K562 (cell line): ENCODE results near the gene ADGRB3. TPM values are rescaled to one million over a fixed set of nuclear protein-coding genes. Genes with fewer than 3 reads are reported as not detected.
"Not testable (repeated sequence)": the region's sequence is repeated elsewhere in the genome, so short reads cannot be mapped to it uniquely, and the experiment has no call there.

ENCODE experiments used
- ATAC-seq: fragments of 200-7000 bp; cut with Tn5 transposase; 3 replicates; pipeline ENCODE4 v1.9.1; 2020; ENCODE audit warnings: moderate library complexity
- BruUV-seq: library from RNA; stranded (reverse); fragments of 400-500 nt; replicated peaks from 2 replicates; lab custom pipeline; 2021; lab: Mats Ljungman, UMichigan
- CTCF ChIA-PET: fragments of 300-600 bp; formaldehyde crosslinking; extraction: SDS; loops from one replicate; lab custom pipeline; 2021; ENCODE audit warnings: low intra/inter-chr PET ratio; lab: Yijun Ruan, JAX
- POLR2A ChIA-PET: fragments of 300-600, 350-650 bp; sonication (Branson Sonifier 250); formaldehyde crosslinking; extraction: SDS; loops from one replicate; lab custom pipeline; 2021; ENCODE audit warnings: antibody characterized with exemption, inconsistent platforms; lab: Yijun Ruan, JAX
- DNase-seq, 4 experiments: peaks; one replicate each; pipeline versions ENCODE4 v3.0.0 to v3.0.0-alpha.2; 2011 to 2018; ENCODE audit warnings: low spot score in 3 of 4, mixed read lengths in 3 of 4; ENCODE audit errors: extremely low read depth in 1 of 4
- FAIRE-seq: peaks from 2 replicates; lab custom pipeline; 2011; peaks lifted over from hg19 to GRCh38; lab: Jason Lieb, UNC
- H2AFZ ChIP-seq: 2 replicates; pipeline ENCODE4 v1.6.0; 2011; ENCODE audit warnings: low read depth, low read length, control low read depth, inconsistent platforms
- H3K27ac ChIP-seq: fragments of 200-600 bp; 3 replicates; pipeline ENCODE4 v1.8.0; 2011; ENCODE audit warnings: low read depth, mild to moderate bottlenecking, control low read depth, inconsistent platforms, low read length, moderate library complexity, mixed read lengths; ENCODE audit errors: extremely low read depth
- H3K27me3 ChIP-seq, 2 experiments: fragments of 300-600 bp in 1 of 2; 2 replicates in 1 of 2; 3 replicates in 1 of 2; pipeline versions ENCODE4 v1.6.0 to v1.8.0; 2011; ENCODE audit warnings: inconsistent platforms in 2 of 2, low read length in 2 of 2, mild to moderate bottlenecking in 1 of 2, mixed read lengths in 1 of 2, moderate library complexity in 1 of 2; ENCODE audit not compliant: control insufficient read depth in 2 of 2, insufficient read depth in 2 of 2
- H3K36me3 ChIP-seq: fragments of 300-600 bp; 3 replicates; pipeline ENCODE4 v1.8.0; 2011; ENCODE audit warnings: mild to moderate bottlenecking, low read length, inconsistent platforms; ENCODE audit not compliant: control insufficient read depth, insufficient read depth
- H3K4me1 ChIP-seq, 2 experiments: fragments of 200-600 bp in 1 of 2; replicated peaks in 1 of 2; 2 replicates in 1 of 2; 3 replicates in 1 of 2; pipeline versions ENCODE4 v1.5.1 to v1.8.0; 2011; ENCODE audit warnings: inconsistent platforms in 2 of 2, low read length in 2 of 2, mild to moderate bottlenecking in 1 of 2, mixed read lengths in 1 of 2, moderate library complexity in 1 of 2; ENCODE audit not compliant: control insufficient read depth in 2 of 2, insufficient read depth in 2 of 2
- H3K4me2 ChIP-seq: 2 replicates; pipeline ENCODE4 v1.6.1; 2011; ENCODE audit warnings: low read length, control low read depth, inconsistent platforms, mixed read lengths; ENCODE audit not compliant: insufficient read depth
- H3K4me3 ChIP-seq: fragments of 200-600 bp; sonication (generic), shearing (Covaris generic); 2 replicates; pipeline ENCODE4 v1.5.1; 2016; ENCODE audit warnings: control low read depth, inconsistent platforms
- H3K79me2 ChIP-seq: fragments of 200-600 bp; 3 replicates; pipeline ENCODE4 v1.8.0; 2011; ENCODE audit warnings: low read length, inconsistent platforms; ENCODE audit not compliant: control insufficient read depth, insufficient read depth
- H3K9ac ChIP-seq, 2 experiments: 2 replicates each; pipeline versions ENCODE4 v1.6.0 to v1.6.1; 2011; ENCODE audit warnings: low read depth in 2 of 2, low read length in 2 of 2, control low read depth in 1 of 2, inconsistent platforms in 1 of 2, mild to moderate bottlenecking in 1 of 2, mixed read lengths in 1 of 2; ENCODE audit not compliant: insufficient read depth in 1 of 2
- H3K9me1 ChIP-seq: one replicate; pipeline ENCODE4 v1.6.0; 2011; ENCODE audit warnings: inconsistent platforms, mild to moderate bottlenecking, low read length, moderate library complexity; ENCODE audit not compliant: control insufficient read depth, insufficient read depth
- H3K9me3 ChIP-seq: replicated peaks from 2 replicates; pipeline ENCODE4 v1.5.1; 2011; ENCODE audit warnings: low read depth, low read length, inconsistent platforms; ENCODE audit not compliant: control insufficient read depth, insufficient read depth
- H4K20me1 ChIP-seq: replicated peaks from 2 replicates; pipeline ENCODE4 v1.6.1; 2011; ENCODE audit warnings: low read length, inconsistent platforms, mixed read lengths; ENCODE audit not compliant: control insufficient read depth, insufficient read depth
- JUN ChIP-seq, 2 experiments: sonication (generic) in 1 of 2; formaldehyde crosslinking in 1 of 2; IDR thresholded peaks; 2 replicates each; pipeline versions ENCODE4 v1.6.1 to v1.8.0; 2012 to 2022; ENCODE audit warnings: borderline replicate concordance in 2 of 2, mild to moderate bottlenecking in 2 of 2, improper control_type of control experiment in 1 of 2, low read depth in 1 of 2, low read length in 1 of 2, missing genetic modification reagents in 1 of 2
- RBM25 ChIP-seq: fragments of 200-400 bp; formaldehyde crosslinking; IDR thresholded peaks from 2 replicates; pipeline ENCODE4 v1.6.1; 2018; ENCODE audit warnings: low read length, low read depth, moderate library complexity; ENCODE audit not compliant: severe bottlenecking
- ZNF609 ChIP-seq: sonication (generic); formaldehyde crosslinking; IDR thresholded peaks from 2 replicates; pipeline ENCODE4 v1.8.1; 2023; ENCODE audit warnings: missing genetic modification reagents, mild to moderate bottlenecking, borderline replicate concordance
- WGBS: fragments of 100-300 bp; shearing (Covaris generic); methylation state at CpG from one replicate; pipeline ENCODE4 v1.1.6; 2016; ENCODE audit warnings: low coverage, mixed read lengths; ENCODE audit not compliant: insufficient coverage; ENCODE audit errors: missing lambda C conversion rate; 5-methylcytosine and 5-hydroxymethylcytosine counted together
- in situ Hi-C: fragments of 300-500 bp; cut with MboI; formaldehyde crosslinking; loops from 4 replicates; pipeline ENCODE4 v1.15.0; 2018; ENCODE audit warnings: inconsistent platforms, mixed read lengths
- intact Hi-C: fragments of 100-400 bp; cut with micrococcal nuclease; formaldehyde crosslinking; loops from 2 replicates; pipeline ENCODE4 v1.14.2; 2022
- polyA plus RNA-seq, 8 experiments: library from polyadenylated mRNA; depleted of rRNA in 4 of 8; stranded (reverse) in 5 of 8; unstranded in 3 of 8; fragments of >200 nt; fragmentation: Nextera tagmentation in 2 of 8; fragmentation: Illumina TruSeq in 1 of 8; extraction: Ambion mirVana in 2 of 8; extraction: Trizol in 1 of 8; gene quantifications; 2 replicates each; pipeline versions ENCODE4 v1.2.1 to v1.2.3, GENCODE V29; 2011 to 2014; ENCODE audit warnings: inconsistent platforms in 1 of 8, missing spikeins in 1 of 8
- total RNA-seq, 7 experiments: library from RNA; depleted of rRNA in 6 of 7; stranded (reverse); fragments of >200 nt in 6 of 7; fragmentation: Illumina TruSeq in 2 of 7; extraction: Trizol in 2 of 7; gene quantifications; 2 replicates each; pipeline versions ENCODE4 v1.2.1 to v1.2.3, GENCODE V29; 2011 to 2021; ENCODE audit warnings: low replicate concordance in 1 of 7

ADGRB3 gene
- total and polyA plus RNA-seq, 9 of the 15 experiments (the other 6 are each of a cell fraction or from before 2014, with no cell fraction given): 0.90 to 7.8 (median 2.4) TPM

- intact Hi-C loops, DNase-seq, H3K9ac ChIP-seq, H3K4me1 ChIP-seq, FAIRE-seq, H3K4me2 ChIP-seq, H3K27ac ChIP-seq, ATAC-seq, H3K9me1 ChIP-seq, in situ Hi-C loops, POLR2A ChIA-PET, H2AFZ ChIP-seq, H4K20me1 ChIP-seq, CTCF ChIA-PET, H3K79me2 ChIP-seq, H3K4me3 ChIP-seq, H3K9me3 ChIP-seq, H3K27me3 ChIP-seq, BruUV-seq, H3K36me3 ChIP-seq: not testable (repeated sequence)
- TF ChIP-seq RBM25: peak; percentile 18
- 8% methylated on average over 4 of the region's 5 CpGs for WGBS
Observed at GRCh38 chr6:69288198-69288597, 653.1 kb downstream of the ADGRB3 start.

- no peak overlapping the region for H2AFZ ChIP-seq
- H3K9me3 ChIP-seq: no peaks in the 10 kb centered on the region
- ChIA-PET POLR2A (no interaction called here), CTCF (no interaction called here)
- DNase-seq (no peak), ATAC-seq (no peak), FAIRE-seq (no peak)
- no peaks in the 10 kb centered on the region for H4K20me1 ChIP-seq
- no peaks in the 10 kb centered on the region for H3K4me1 ChIP-seq
- H3K36me3 ChIP-seq: no peaks in the 10 kb centered on the region
- no peaks in the 10 kb centered on the region for H3K27me3 ChIP-seq
- no peak overlapping the region for H3K4me3 ChIP-seq
- no peaks in the 10 kb centered on the region for H3K79me2 ChIP-seq
- in situ Hi-C loops (no loop called here), intact Hi-C loops (no loop called here)
- no peak overlapping the region for H3K4me2 ChIP-seq
- H3K9me1 ChIP-seq: no peaks in the 10 kb centered on the region
- no peak overlapping the region for H3K9ac ChIP-seq
- no TSS peak for BruUV-seq
- TF ChIP-seq ZNF609 (no peak), JUN (IDR thresholded peaks at IDR 0.05; ENCODE audit: borderline replicate concordance, low read depth, low read length) (no peak), JUN (CRISPR knock-in tag; IDR thresholded peaks at IDR 0.05; ENCODE audit: borderline replicate concordance) (no peak)
- no peak overlapping the region for H3K27ac ChIP-seq
- WGBS: 0% methylated on average over 8 of the region's 8 CpGs
Observed at GRCh38 chr6:69289689-69290495, 654.8 kb downstream of the ADGRB3 start.
